K562 (cell line): ENCODE data around the gene CYLC2. TPM values are rescaled to one million over a fixed set of nuclear protein-coding genes. Genes with fewer than 3 reads are reported as not detected.

Source experiments
- ATAC-seq: fragments of 200-7000 bp; cut with Tn5 transposase; 3 replicates; pipeline ENCODE4 v1.9.1; 2020; ENCODE audit warnings: moderate library complexity
- BruUV-seq: library from RNA; stranded (reverse); fragments of 400-500 nt; replicated peaks from 2 replicates; lab custom pipeline; 2021; lab: Mats Ljungman, UMichigan
- CTCF ChIA-PET: fragments of 300-600 bp; formaldehyde crosslinking; extraction: SDS; loops from one replicate; lab custom pipeline; 2021; ENCODE audit warnings: low intra/inter-chr PET ratio; lab: Yijun Ruan, JAX
- POLR2A ChIA-PET: fragments of 300-600, 350-650 bp; sonication (Branson Sonifier 250); formaldehyde crosslinking; extraction: SDS; loops from one replicate; lab custom pipeline; 2021; ENCODE audit warnings: antibody characterized with exemption, inconsistent platforms; lab: Yijun Ruan, JAX
- DNase-seq, 4 experiments: peaks; one replicate each; pipeline versions ENCODE4 v3.0.0 to v3.0.0-alpha.2; 2011 to 2018; ENCODE audit warnings: low spot score in 3 of 4, mixed read lengths in 3 of 4; ENCODE audit errors: extremely low read depth in 1 of 4
- FAIRE-seq: peaks from 2 replicates; lab custom pipeline; 2011; peaks lifted over from hg19 to GRCh38; lab: Jason Lieb, UNC
- H2AFZ ChIP-seq: 2 replicates; pipeline ENCODE4 v1.6.0; 2011; ENCODE audit warnings: low read depth, low read length, control low read depth, inconsistent platforms
- H3K27ac ChIP-seq: fragments of 200-600 bp; 3 replicates; pipeline ENCODE4 v1.8.0; 2011; ENCODE audit warnings: low read depth, mild to moderate bottlenecking, control low read depth, inconsistent platforms, low read length, moderate library complexity, mixed read lengths; ENCODE audit errors: extremely low read depth
- H3K27me3 ChIP-seq, 2 experiments: fragments of 300-600 bp in 1 of 2; 2 replicates in 1 of 2; 3 replicates in 1 of 2; pipeline versions ENCODE4 v1.6.0 to v1.8.0; 2011; ENCODE audit warnings: inconsistent platforms in 2 of 2, low read length in 2 of 2, mild to moderate bottlenecking in 1 of 2, mixed read lengths in 1 of 2, moderate library complexity in 1 of 2; ENCODE audit not compliant: control insufficient read depth in 2 of 2, insufficient read depth in 2 of 2
- H3K36me3 ChIP-seq: fragments of 300-600 bp; 3 replicates; pipeline ENCODE4 v1.8.0; 2011; ENCODE audit warnings: mild to moderate bottlenecking, low read length, inconsistent platforms; ENCODE audit not compliant: control insufficient read depth, insufficient read depth
- H3K4me1 ChIP-seq, 2 experiments: fragments of 200-600 bp in 1 of 2; replicated peaks in 1 of 2; 2 replicates in 1 of 2; 3 replicates in 1 of 2; pipeline versions ENCODE4 v1.5.1 to v1.8.0; 2011; ENCODE audit warnings: inconsistent platforms in 2 of 2, low read length in 2 of 2, mild to moderate bottlenecking in 1 of 2, mixed read lengths in 1 of 2, moderate library complexity in 1 of 2; ENCODE audit not compliant: control insufficient read depth in 2 of 2, insufficient read depth in 2 of 2
- H3K4me2 ChIP-seq: 2 replicates; pipeline ENCODE4 v1.6.1; 2011; ENCODE audit warnings: low read length, control low read depth, inconsistent platforms, mixed read lengths; ENCODE audit not compliant: insufficient read depth
- H3K4me3 ChIP-seq: fragments of 200-600 bp; sonication (generic), shearing (Covaris generic); 2 replicates; pipeline ENCODE4 v1.5.1; 2016; ENCODE audit warnings: control low read depth, inconsistent platforms
- H3K79me2 ChIP-seq: fragments of 200-600 bp; 3 replicates; pipeline ENCODE4 v1.8.0; 2011; ENCODE audit warnings: low read length, inconsistent platforms; ENCODE audit not compliant: control insufficient read depth, insufficient read depth
- H3K9ac ChIP-seq, 2 experiments: 2 replicates each; pipeline versions ENCODE4 v1.6.0 to v1.6.1; 2011; ENCODE audit warnings: low read depth in 2 of 2, low read length in 2 of 2, control low read depth in 1 of 2, inconsistent platforms in 1 of 2, mild to moderate bottlenecking in 1 of 2, mixed read lengths in 1 of 2; ENCODE audit not compliant: insufficient read depth in 1 of 2
- H3K9me1 ChIP-seq: one replicate; pipeline ENCODE4 v1.6.0; 2011; ENCODE audit warnings: inconsistent platforms, mild to moderate bottlenecking, low read length, moderate library complexity; ENCODE audit not compliant: control insufficient read depth, insufficient read depth
- H3K9me3 ChIP-seq: replicated peaks from 2 replicates; pipeline ENCODE4 v1.5.1; 2011; ENCODE audit warnings: low read depth, low read length, inconsistent platforms; ENCODE audit not compliant: control insufficient read depth, insufficient read depth
- H4K20me1 ChIP-seq: replicated peaks from 2 replicates; pipeline ENCODE4 v1.6.1; 2011; ENCODE audit warnings: low read length, inconsistent platforms, mixed read lengths; ENCODE audit not compliant: control insufficient read depth, insufficient read depth
- ARHGAP35 ChIP-seq: fragments of 450-650 bp; IDR thresholded peaks from 2 replicates; pipeline ENCODE4 v1.6.1; 2018; ENCODE audit not compliant: partially characterized antibody
- EGR1 ChIP-seq: fragments of 450-650 bp; conservative IDR thresholded peaks from 2 replicates; pipeline ENCODE4 v1.6.1; 2017; ENCODE audit warnings: mild to moderate bottlenecking
- ILF3 ChIP-seq: fragments of 450-650 bp; IDR thresholded peaks from 2 replicates; pipeline ENCODE4 v1.6.1; 2018; ENCODE audit warnings: antibody characterized with exemption, mild to moderate bottlenecking, moderate library complexity, borderline replicate concordance
- JUN ChIP-seq, 2 experiments: sonication (generic) in 1 of 2; formaldehyde crosslinking in 1 of 2; IDR thresholded peaks; 2 replicates each; pipeline versions ENCODE4 v1.6.1 to v1.8.0; 2012 to 2022; ENCODE audit warnings: borderline replicate concordance in 2 of 2, mild to moderate bottlenecking in 2 of 2, improper control_type of control experiment in 1 of 2, low read depth in 1 of 2, low read length in 1 of 2, missing genetic modification reagents in 1 of 2
- MYNN ChIP-seq, 2 experiments: sonication (generic); formaldehyde crosslinking in 1 of 2; IDR thresholded peaks; 2 replicates each; pipeline versions ENCODE4 v1.5.0 to v1.6.1; 2016 to 2020; ENCODE audit warnings: antibody characterized with exemption in 1 of 2, missing genetic modification reagents in 1 of 2
- NCOA2 ChIP-seq, 2 experiments: fragments of 450-650 bp; IDR thresholded peaks; 2 replicates each; pipeline ENCODE4 v1.6.1; 2018; ENCODE audit warnings: mild to moderate bottlenecking in 2 of 2, moderate library complexity in 1 of 2; ENCODE audit not compliant: partially characterized antibody in 2 of 2
- NR4A1 ChIP-seq, 2 experiments: fragments of 250-450 bp in 1 of 2; fragments of 450-650 bp in 1 of 2; sonication (Bioruptor Pico) in 1 of 2; IDR thresholded peaks; 2 replicates each; pipeline versions ENCODE4 v1.4.0 to v1.6.1; 2016 to 2020; ENCODE audit warnings: mild to moderate bottlenecking in 2 of 2, missing compliant biosample characterization in 1 of 2, missing genetic modification characterization in 1 of 2, moderate library complexity in 1 of 2
- RBM25 ChIP-seq: fragments of 200-400 bp; formaldehyde crosslinking; IDR thresholded peaks from 2 replicates; pipeline ENCODE4 v1.6.1; 2018; ENCODE audit warnings: low read length, low read depth, moderate library complexity; ENCODE audit not compliant: severe bottlenecking
- RUNX1 ChIP-seq: sonication (generic); IDR thresholded peaks from 2 replicates; pipeline ENCODE4 v1.6.1; 2016; ENCODE audit warnings: antibody characterized with exemption, low read depth
- SIN3B ChIP-seq: fragments of 450-650 bp; IDR thresholded peaks from 2 replicates; pipeline ENCODE4 v1.6.1; 2017; ENCODE audit warnings: low read depth, mild to moderate bottlenecking, moderate library complexity
- TCF3 ChIP-seq: sonication (generic); formaldehyde crosslinking; IDR thresholded peaks from 2 replicates; pipeline ENCODE4 v1.4.0; 2020; ENCODE audit warnings: mild to moderate bottlenecking, missing genetic modification reagents
- ZNF184 ChIP-seq: sonication (generic); formaldehyde crosslinking; IDR thresholded peaks from 2 replicates; pipeline ENCODE4 v1.5.0; 2020; ENCODE audit warnings: missing genetic modification reagents
- ZNF232 ChIP-seq: sonication (generic); formaldehyde crosslinking; IDR thresholded peaks from 2 replicates; pipeline ENCODE4 v1.8.0; 2022; ENCODE audit warnings: mild to moderate bottlenecking, missing genetic modification reagents
- ZNF253 ChIP-seq: fragments of 250-450 bp; sonication (Bioruptor Pico); conservative IDR thresholded peaks from 2 replicates; pipeline ENCODE4 v1.6.1; 2021; ENCODE audit warnings: mild to moderate bottlenecking
- WGBS: fragments of 100-300 bp; shearing (Covaris generic); methylation state at CpG from one replicate; pipeline ENCODE4 v1.1.6; 2016; ENCODE audit warnings: low coverage, mixed read lengths; ENCODE audit not compliant: insufficient coverage; ENCODE audit errors: missing lambda C conversion rate; 5-methylcytosine and 5-hydroxymethylcytosine counted together
- in situ Hi-C: fragments of 300-500 bp; cut with MboI; formaldehyde crosslinking; loops from 4 replicates; pipeline ENCODE4 v1.15.0; 2018; ENCODE audit warnings: inconsistent platforms, mixed read lengths
- intact Hi-C: fragments of 100-400 bp; cut with micrococcal nuclease; formaldehyde crosslinking; loops from 2 replicates; pipeline ENCODE4 v1.14.2; 2022
- polyA plus RNA-seq, 8 experiments: library from polyadenylated mRNA; depleted of rRNA in 4 of 8; stranded (reverse) in 5 of 8; unstranded in 3 of 8; fragments of >200 nt; fragmentation: Nextera tagmentation in 2 of 8; fragmentation: Illumina TruSeq in 1 of 8; extraction: Ambion mirVana in 2 of 8; extraction: Trizol in 1 of 8; gene quantifications; 2 replicates each; pipeline versions ENCODE4 v1.2.1 to v1.2.3, GENCODE V29; 2011 to 2014; ENCODE audit warnings: inconsistent platforms in 1 of 8, missing spikeins in 1 of 8
- total RNA-seq, 7 experiments: library from RNA; depleted of rRNA in 6 of 7; stranded (reverse); fragments of >200 nt in 6 of 7; fragmentation: Illumina TruSeq in 2 of 7; extraction: Trizol in 2 of 7; gene quantifications; 2 replicates each; pipeline versions ENCODE4 v1.2.1 to v1.2.3, GENCODE V29; 2011 to 2021; ENCODE audit warnings: low replicate concordance in 1 of 7
- TF ChIP-seq, protein P1 (sequence below): sonication (generic); formaldehyde crosslinking; IDR thresholded peaks from 2 replicates; pipeline ENCODE4 v1.8.1; 2023; ENCODE audit warnings: missing genetic modification reagents, mild to moderate bottlenecking, borderline replicate concordance

The CYLC2 gene
- total and polyA plus RNA-seq, 9 of the 15 experiments (the other 6 are each of a cell fraction or from before 2014, with no cell fraction given) = not detected

DNA sequence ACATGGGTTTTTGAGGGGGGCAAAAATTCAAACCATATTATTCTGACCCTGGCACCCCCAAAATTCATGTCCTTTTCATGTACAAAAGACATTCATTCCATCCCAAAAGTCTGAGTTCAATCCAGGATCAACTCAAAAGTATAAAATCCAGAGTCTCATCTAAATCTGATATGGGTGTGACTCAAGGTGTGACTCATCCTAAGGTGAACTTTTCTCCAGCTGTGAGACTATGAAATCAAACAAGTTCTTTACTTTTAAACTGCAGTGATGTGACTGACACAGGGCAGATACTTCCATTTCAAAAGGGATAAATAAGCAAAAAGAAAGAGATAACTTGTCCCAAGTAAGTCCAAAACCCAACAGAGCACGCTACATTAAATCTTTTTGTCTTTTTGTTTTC is 20.6 kb upstream of the CYLC2 start:
- no peaks in the 10 kb centered on the region for H4K20me1 ChIP-seq
- no peak overlapping the region for H3K4me3 ChIP-seq
- in situ Hi-C loops = no loop called here
- H3K4me2 ChIP-seq = no peak overlapping the region
- no peaks in the 10 kb centered on the region for H3K79me2 ChIP-seq
- no peak overlapping the region for H2AFZ ChIP-seq
- H3K36me3 ChIP-seq = no peaks in the 10 kb centered on the region
- H3K9me1 ChIP-seq = no peaks in the 10 kb centered on the region
- TF ChIP-seq MYNN (IDR thresholded peaks at IDR 0.05) (no peak), MYNN (CRISPR knock-in tag; IDR thresholded peaks at IDR 0.05) (no peak), ILF3 (no peak), RBM25 (no peak), TCF3 (CRISPR knock-in tag) (no peak), NR4A1 (CRISPR knock-in tag; IDR thresholded peaks at IDR 0.05) (no peak), NR4A1 (tag; IDR thresholded peaks at IDR 0.05) (no peak), ZNF184 (CRISPR knock-in tag) (no peak), EGR1 (no peak), RUNX1 (no peak), ARHGAP35 (no peak), ZNF232 (CRISPR knock-in tag) (no peak), SIN3B (no peak), ZNF253 (CRISPR knock-in tag) (no peak), NCOA2 (IDR thresholded peaks at IDR 0.05; ENCODE audit: partially characterized antibody in 2 of 2) (no peak), JUN (IDR thresholded peaks at IDR 0.05; ENCODE audit: borderline replicate concordance, low read depth, low read length) (no peak), JUN (CRISPR knock-in tag; IDR thresholded peaks at IDR 0.05; ENCODE audit: borderline replicate concordance) (no peak)
- TF ChIP-seq, protein P1, sequence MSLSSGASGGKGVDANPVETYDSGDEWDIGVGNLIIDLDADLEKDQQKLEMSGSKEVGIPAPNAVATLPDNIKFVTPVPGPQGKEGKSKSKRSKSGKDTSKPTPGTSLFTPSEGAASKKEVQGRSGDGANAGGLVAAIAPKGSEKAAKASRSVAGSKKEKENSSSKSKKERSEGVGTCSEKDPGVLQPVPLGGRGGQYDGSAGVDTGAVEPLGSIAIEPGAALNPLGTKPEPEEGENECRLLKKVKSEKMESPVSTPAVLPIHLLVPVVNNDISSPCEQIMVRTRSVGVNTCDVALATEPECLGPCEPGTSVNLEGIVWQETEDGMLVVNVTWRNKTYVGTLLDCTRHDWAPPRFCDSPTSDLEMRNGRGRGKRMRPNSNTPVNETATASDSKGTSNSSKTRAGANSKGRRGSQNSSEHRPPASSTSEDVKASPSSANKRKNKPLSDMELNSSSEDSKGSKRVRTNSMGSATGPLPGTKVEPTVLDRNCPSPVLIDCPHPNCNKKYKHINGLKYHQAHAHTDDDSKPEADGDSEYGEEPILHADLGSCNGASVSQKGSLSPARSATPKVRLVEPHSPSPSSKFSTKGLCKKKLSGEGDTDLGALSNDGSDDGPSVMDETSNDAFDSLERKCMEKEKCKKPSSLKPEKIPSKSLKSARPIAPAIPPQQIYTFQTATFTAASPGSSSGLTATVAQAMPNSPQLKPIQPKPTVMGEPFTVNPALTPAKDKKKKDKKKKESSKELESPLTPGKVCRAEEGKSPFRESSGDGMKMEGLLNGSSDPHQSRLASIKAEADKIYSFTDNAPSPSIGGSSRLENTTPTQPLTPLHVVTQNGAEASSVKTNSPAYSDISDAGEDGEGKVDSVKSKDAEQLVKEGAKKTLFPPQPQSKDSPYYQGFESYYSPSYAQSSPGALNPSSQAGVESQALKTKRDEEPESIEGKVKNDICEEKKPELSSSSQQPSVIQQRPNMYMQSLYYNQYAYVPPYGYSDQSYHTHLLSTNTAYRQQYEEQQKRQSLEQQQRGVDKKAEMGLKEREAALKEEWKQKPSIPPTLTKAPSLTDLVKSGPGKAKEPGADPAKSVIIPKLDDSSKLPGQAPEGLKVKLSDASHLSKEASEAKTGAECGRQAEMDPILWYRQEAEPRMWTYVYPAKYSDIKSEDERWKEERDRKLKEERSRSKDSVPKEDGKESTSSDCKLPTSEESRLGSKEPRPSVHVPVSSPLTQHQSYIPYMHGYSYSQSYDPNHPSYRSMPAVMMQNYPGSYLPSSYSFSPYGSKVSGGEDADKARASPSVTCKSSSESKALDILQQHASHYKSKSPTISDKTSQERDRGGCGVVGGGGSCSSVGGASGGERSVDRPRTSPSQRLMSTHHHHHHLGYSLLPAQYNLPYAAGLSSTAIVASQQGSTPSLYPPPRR = no peak
- DNase-seq (no peak), ATAC-seq (no peak), FAIRE-seq (no peak)
- WGBS = 0% methylated on average over 1 of the region's 1 CpG
- ChIA-PET CTCF (no interaction called here), POLR2A (no interaction called here)
- intact Hi-C loops = no loop called here
- H3K9ac ChIP-seq = no peak overlapping the region
- H3K27ac ChIP-seq = no peak overlapping the region
- BruUV-seq = no TSS peak
- no peaks in the 10 kb centered on the region for H3K27me3 ChIP-seq
- H3K9me3 ChIP-seq = 0 out of 2 replicates have a peak, but pooled peaks cover 3% of the 10 kb centered on the region
- no peaks in the 10 kb centered on the region for H3K4me1 ChIP-seq
